Thoracic aorta (tissue), 2 donors: ENCODE results near the gene SLC45A3. TPM values are rescaled to one million over a fixed set of nuclear protein-coding genes. Genes with fewer than 3 reads are reported as not detected.

Experiments
- ATAC-seq: fragments of 150-250 bp; one replicate; pipeline ENCODE4 v1.8.0; 2017; ENCODE audit warnings: low read depth; ENCODE audit not compliant: insufficient number of reproducible peaks, low FRiP score
- DNase-seq: peaks from one replicate; pipeline ENCODE4 v3.0.0-alpha.2; 2020; ENCODE audit warnings: low spot score
- H3K27ac ChIP-seq, 2 donors: fragments of 200-600 bp; sonication (generic); 1 replicate in 1 of 2; 2 replicates in 1 of 2; pipeline ENCODE4 v1.5.1; 2016; ENCODE audit warnings: mild to moderate bottlenecking in 2 of 2, moderate library complexity in 2 of 2
- H3K27me3 ChIP-seq: fragments of 200-600 bp; sonication (generic); replicated peaks from 2 replicates; pipeline ENCODE4 v1.6.0; 2016; ENCODE audit warnings: mild to moderate bottlenecking; ENCODE audit not compliant: insufficient read depth
- H3K36me3 ChIP-seq: fragments of 200-600 bp; sonication (generic); one replicate; pipeline ENCODE4 v1.5.1; 2016
- H3K4me1 ChIP-seq, 2 donors: fragments of 200-600 bp; sonication (generic); 1 replicate in 1 of 2; 2 replicates in 1 of 2; pipeline versions ENCODE4 v1.5.1 to v1.6.0; 2016; ENCODE audit warnings: low read depth in 2 of 2, mild to moderate bottlenecking in 1 of 2; ENCODE audit not compliant: control insufficient read depth in 1 of 2
- H3K4me3 ChIP-seq: fragments of 200-600 bp; sonication (generic); 2 replicates; pipeline ENCODE4 v1.5.1; 2016; ENCODE audit warnings: mild to moderate bottlenecking
- H3K9me3 ChIP-seq: fragments of 200-600 bp; sonication (generic); 2 replicates; pipeline ENCODE4 v1.5.1; 2016
- total RNA-seq, 2 donors: library from RNA; depleted of rRNA; stranded (reverse); fragments of >200 nt; gene quantifications; one replicate each; pipeline versions ENCODE4 v1.1.0 to v1.2.3, GENCODE V29; 2016
- TF ChIP-seq, protein P1 (sequence below): fragments of 200-600 bp; sonication (generic); IDR thresholded peaks from one replicate; pipeline ENCODE4 v1.5.1; 2019; ENCODE audit warnings: antibody characterized with exemption

SLC45A3 gene
- total RNA-seq, 2 donors from 2014 or later, result 5.3 to 8.3 TPM

GRCh38 chr1:205623646-205624045 lies 56.7 kb downstream of the SLC45A3 start:
- Histone ChIP-seq H3K4me3 (no peak overlapping the region), H3K4me1 (peaks cover 0 to 3% of the 10 kb centered on the region in 2 donors), H3K36me3 (peaks cover 14% of the 10 kb centered on the region), H3K9me3 (no peaks in the 10 kb centered on the region), H3K27me3 (no peaks in the 10 kb centered on the region), H3K27ac (no peak overlapping the region)
- ATAC-seq (no peak), DNase-seq (no peak)
- TF ChIP-seq, protein P1, sequence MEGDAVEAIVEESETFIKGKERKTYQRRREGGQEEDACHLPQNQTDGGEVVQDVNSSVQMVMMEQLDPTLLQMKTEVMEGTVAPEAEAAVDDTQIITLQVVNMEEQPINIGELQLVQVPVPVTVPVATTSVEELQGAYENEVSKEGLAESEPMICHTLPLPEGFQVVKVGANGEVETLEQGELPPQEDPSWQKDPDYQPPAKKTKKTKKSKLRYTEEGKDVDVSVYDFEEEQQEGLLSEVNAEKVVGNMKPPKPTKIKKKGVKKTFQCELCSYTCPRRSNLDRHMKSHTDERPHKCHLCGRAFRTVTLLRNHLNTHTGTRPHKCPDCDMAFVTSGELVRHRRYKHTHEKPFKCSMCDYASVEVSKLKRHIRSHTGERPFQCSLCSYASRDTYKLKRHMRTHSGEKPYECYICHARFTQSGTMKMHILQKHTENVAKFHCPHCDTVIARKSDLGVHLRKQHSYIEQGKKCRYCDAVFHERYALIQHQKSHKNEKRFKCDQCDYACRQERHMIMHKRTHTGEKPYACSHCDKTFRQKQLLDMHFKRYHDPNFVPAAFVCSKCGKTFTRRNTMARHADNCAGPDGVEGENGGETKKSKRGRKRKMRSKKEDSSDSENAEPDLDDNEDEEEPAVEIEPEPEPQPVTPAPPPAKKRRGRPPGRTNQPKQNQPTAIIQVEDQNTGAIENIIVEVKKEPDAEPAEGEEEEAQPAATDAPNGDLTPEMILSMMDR, result no peak

DNA sequence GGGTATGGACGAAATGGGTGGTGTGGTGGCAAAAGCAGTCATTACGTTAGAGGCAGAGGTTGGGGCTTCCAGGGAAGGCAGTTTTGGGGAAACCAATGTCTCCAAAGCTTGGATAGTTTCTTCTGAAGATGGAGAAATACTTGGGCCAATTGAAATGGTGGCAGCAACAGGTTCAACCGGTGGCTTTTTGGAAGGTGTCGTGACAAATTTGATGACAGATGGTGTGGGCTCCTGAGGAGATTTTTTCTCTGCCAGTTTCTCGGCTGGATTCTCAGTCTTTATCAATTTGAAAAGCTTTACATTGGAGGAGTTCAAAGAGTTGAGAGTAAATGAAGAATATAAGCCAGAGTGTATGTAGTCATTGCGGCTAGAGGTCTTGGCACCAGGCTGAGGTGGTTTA lies 60.0 kb downstream of the SLC45A3 start:
- Histone ChIP-seq H3K36me3 (peaks cover 31% of the 10 kb centered on the region), H3K4me1 (no peaks in the 10 kb centered on the region), H3K27me3 (no peaks in the 10 kb centered on the region), H3K27ac (no peak overlapping the region), H3K9me3 (no peaks in the 10 kb centered on the region), H3K4me3 (no peak overlapping the region)
- DNase-seq, result no peak
- no peak for ATAC-seq
- TF ChIP-seq, protein P1, result no peak

GRCh38 chr1:205619376-205619775 lies 60.9 kb downstream of the SLC45A3 start:
- Histone ChIP-seq H3K27me3 (no peaks in the 10 kb centered on the region), H3K4me3 (no peak overlapping the region), H3K9me3 (no peaks in the 10 kb centered on the region), H3K4me1 (no peaks in the 10 kb centered on the region), H3K36me3 (peaks cover 31% of the 10 kb centered on the region), H3K27ac (no peak overlapping the region)
- no peak for ATAC-seq
- DNase-seq, result no peak
- TF ChIP-seq, protein P1, result no peak

DNA sequence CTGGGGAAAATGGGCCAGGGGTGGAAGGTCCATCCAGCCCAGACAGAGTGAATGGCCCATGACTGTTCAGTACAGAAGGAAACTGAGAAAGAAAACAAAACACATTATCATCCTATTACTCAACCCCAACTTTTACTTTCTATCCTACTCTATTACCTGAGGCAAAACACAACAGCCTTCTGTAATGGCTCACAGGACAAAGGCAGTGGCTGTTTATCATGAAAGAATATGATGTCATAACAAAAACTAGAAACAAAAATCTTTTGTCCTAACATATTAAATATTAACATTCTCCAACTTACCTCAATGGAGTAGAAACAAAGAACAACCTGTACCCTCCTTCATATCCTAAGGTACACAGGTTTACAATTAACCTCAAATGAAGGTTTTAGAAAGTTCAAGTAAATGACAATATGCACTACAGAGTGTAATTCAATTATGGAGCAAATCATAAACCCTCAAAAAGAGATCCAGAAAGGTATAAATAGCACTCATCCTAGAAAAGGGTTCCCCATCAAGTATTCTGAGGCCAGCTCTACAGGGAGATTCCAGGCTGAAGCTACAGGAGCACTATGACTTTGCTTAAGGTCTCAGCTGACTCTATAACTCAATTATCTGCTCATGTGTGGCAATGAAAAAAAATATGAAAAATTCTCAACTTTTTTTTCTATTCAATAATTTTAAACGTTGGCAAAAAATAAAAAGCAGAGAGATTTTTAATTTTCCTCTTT lies 63.6 kb downstream of the SLC45A3 start:
- H3K27ac ChIP-seq, result no peak overlapping the region
- ATAC-seq (no peak), DNase-seq (no peak)
- H3K4me1 ChIP-seq, result no peaks in the 10 kb centered on the region
- no peak overlapping the region for H3K4me3 ChIP-seq
- H3K9me3 ChIP-seq, result no peaks in the 10 kb centered on the region
- H3K36me3 ChIP-seq, result peaks cover 32% of the 10 kb centered on the region
- H3K27me3 ChIP-seq, result no peaks in the 10 kb centered on the region
- TF ChIP-seq, protein P1, result no peak

- no peaks in the 10 kb centered on the region for H3K27me3 ChIP-seq
- H3K9me3 ChIP-seq, result no peaks in the 10 kb centered on the region
- H3K4me3 ChIP-seq, result no peak overlapping the region
- ATAC-seq, result no peak
- TF ChIP-seq, protein P1, result no peak
- H3K4me1 ChIP-seq, result peaks cover 0 to 4% of the 10 kb centered on the region in 2 donors
- H3K27ac ChIP-seq, result no peak overlapping the region
- peaks cover 27% of the 10 kb centered on the region for H3K36me3 ChIP-seq
- no peak for DNase-seq
Measured at GRCh38 chr1:205615789-205616188, 64.5 kb downstream of the SLC45A3 start.
